ENCODE measurements around the gene BCKDHB.

GRCh38 chr6:80186082-80186481, 79.6 kb downstream of the BCKDHB start:
- no peak for TF ChIP-seq CTCF (IDR thresholded peaks at IDR 0.05)
- no peak for TF ChIP-seq POLR2AphosphoS5 (IDR thresholded peaks at IDR 0.05)
- no peak for TF ChIP-seq POLR2A (IDR thresholded peaks at IDR 0.05)

Data from prostate gland (tissue), 2 donors.